Measurements from ENCODE around the gene BCL11A.

DNA sequence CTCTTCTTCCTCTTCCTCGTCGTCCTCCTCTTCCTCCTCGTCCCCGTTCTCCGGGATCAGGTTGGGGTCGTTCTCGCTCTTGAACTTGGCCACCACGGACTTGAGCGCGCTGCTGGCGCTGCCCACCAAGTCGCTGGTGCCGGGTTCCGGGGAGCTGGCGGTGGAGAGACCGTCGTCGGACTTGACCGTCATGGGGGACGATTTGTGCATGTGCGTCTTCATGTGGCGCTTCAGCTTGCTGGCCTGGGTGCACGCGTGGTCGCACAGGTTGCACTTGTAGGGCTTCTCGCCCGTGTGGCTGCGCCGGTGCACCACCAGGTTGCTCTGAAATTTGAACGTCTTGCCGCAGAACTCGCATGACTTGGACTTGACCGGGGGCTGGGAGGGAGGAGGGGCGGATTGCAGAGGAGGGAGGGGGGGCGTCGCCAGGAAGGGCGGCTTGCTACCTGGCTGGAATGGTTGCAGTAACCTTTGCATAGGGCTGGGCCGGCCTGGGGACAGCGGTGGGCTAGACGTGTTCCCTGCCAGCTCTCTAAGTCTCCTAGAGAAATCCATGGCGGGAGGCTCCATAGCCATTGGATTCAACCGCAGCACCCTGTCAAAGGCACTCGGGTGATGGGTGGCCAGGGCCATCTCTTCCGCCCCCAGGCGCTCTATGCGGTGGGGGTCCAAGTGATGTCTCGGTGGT, 91.9 kb downstream of the BCL11A start:
- TF ChIP-seq, protein P1, sequence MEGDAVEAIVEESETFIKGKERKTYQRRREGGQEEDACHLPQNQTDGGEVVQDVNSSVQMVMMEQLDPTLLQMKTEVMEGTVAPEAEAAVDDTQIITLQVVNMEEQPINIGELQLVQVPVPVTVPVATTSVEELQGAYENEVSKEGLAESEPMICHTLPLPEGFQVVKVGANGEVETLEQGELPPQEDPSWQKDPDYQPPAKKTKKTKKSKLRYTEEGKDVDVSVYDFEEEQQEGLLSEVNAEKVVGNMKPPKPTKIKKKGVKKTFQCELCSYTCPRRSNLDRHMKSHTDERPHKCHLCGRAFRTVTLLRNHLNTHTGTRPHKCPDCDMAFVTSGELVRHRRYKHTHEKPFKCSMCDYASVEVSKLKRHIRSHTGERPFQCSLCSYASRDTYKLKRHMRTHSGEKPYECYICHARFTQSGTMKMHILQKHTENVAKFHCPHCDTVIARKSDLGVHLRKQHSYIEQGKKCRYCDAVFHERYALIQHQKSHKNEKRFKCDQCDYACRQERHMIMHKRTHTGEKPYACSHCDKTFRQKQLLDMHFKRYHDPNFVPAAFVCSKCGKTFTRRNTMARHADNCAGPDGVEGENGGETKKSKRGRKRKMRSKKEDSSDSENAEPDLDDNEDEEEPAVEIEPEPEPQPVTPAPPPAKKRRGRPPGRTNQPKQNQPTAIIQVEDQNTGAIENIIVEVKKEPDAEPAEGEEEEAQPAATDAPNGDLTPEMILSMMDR (IDR thresholded peaks at IDR 0.05 in 8 of 11, conservative IDR thresholded peaks at IDR 0.05 in 3 of 11): no peak
- TF ChIP-seq POLR2AphosphoS5 (IDR thresholded peaks at IDR 0.05): peak in 1 of 3 donors; percentile 25
- TF ChIP-seq POLR2A (IDR thresholded peaks at IDR 0.05): no peak
